ENCODE measurements around the gene TPRA1. TPM values are rescaled to one million over a fixed set of nuclear protein-coding genes. Genes with fewer than 3 reads are reported as not detected.

Gene TPRA1
- total RNA-seq, 2 experiments from 2014 or later, result 7.5 to 7.8 TPM

- peaks cover 14% of the 10 kb centered on the region for H3K4me1 Mint-ChIP-seq (ENCODE audit: low read depth)
- no peaks in the 10 kb centered on the region for H3K36me3 ChIP-seq (ENCODE audit: insufficient read depth, low read length)
- no peak for ATAC-seq (ENCODE audit: poor library complexity)
- H3K4me3 ChIP-seq (ENCODE audit: low read length), result no peak overlapping the region
- ChIA-PET POLR2A (no interaction called here), CTCF (interaction anchor here (0.5 to 1.5 kb wide), 5 partner anchors 30 to 1022 kb away, joined by 3 to 5 read pairs (median 3); no protein-coding TSS in a partner anchor)
- no peaks in the 10 kb centered on the region for H3K27me3 ChIP-seq (ENCODE audit: control insufficient read depth in 1 of 2, insufficient read depth in 2 of 2, low read length in 2 of 2)
- intact Hi-C loops (cut with DNase I, micrococcal nuclease), result loop anchor here (1.0 to 10.0 kb wide), 4 partner anchors 792 to 1410 kb away; partner anchors contain the start of gene CHST13 (in 1 of the 2)
- H3K9me3 ChIP-seq (ENCODE audit: control insufficient read depth in 1 of 2, insufficient read depth in 1 of 2, low read length in 2 of 2), result no peaks in the 10 kb centered on the region
- DNase-seq, result peak in 1 of 14 experiments; percentile 16
- H3K27ac ChIP-seq (ENCODE audit: low read depth in 1 of 2, low read length in 2 of 2), result no peak overlapping the region
- peak overlapping the region; percentile 34 for H3K4me3 Mint-ChIP-seq
- no peak overlapping the region for H3K27ac Mint-ChIP-seq
- TF ChIP-seq CTCF (IDR thresholded peaks at IDR 0.05), result no peak
- no peaks in the 10 kb centered on the region for H3K36me3 Mint-ChIP-seq (ENCODE audit: low read depth)
- H3K27me3 Mint-ChIP-seq, result no peaks in the 10 kb centered on the region
- H3K4me1 ChIP-seq (ENCODE audit: insufficient read depth, low read length), result peaks cover 19% of the 10 kb centered on the region
- no peaks in the 10 kb centered on the region for H3K9me3 Mint-ChIP-seq
These were observed 45.7 kb downstream of the TPRA1 start for GRCh38 chr3:127544803-127545201.

- Histone ChIP-seq H3K4me3 (ENCODE audit: low read length) (no peak overlapping the region), H3K4me1 (ENCODE audit: insufficient read depth, low read length) (peaks cover 19% of the 10 kb centered on the region), H3K36me3 (ENCODE audit: insufficient read depth, low read length) (no peaks in the 10 kb centered on the region), H3K27ac (ENCODE audit: low read depth in 1 of 2, low read length in 2 of 2) (no peak overlapping the region), H3K27me3 (ENCODE audit: control insufficient read depth in 1 of 2, insufficient read depth in 2 of 2, low read length in 2 of 2) (no peaks in the 10 kb centered on the region), H3K9me3 (ENCODE audit: control insufficient read depth in 1 of 2, insufficient read depth in 1 of 2, low read length in 2 of 2) (no peaks in the 10 kb centered on the region)
- CTCF ChIA-PET, result interaction anchor here (0.5 to 1.5 kb wide), 6 partner anchors 31 to 1022 kb away, joined by 3 to 5 read pairs (median 3); no protein-coding TSS in a partner anchor
- Mint-ChIP-seq H3K4me3 (peak overlapping the region; percentile 42), H3K27me3 (no peaks in the 10 kb centered on the region), H3K36me3 (ENCODE audit: low read depth) (no peaks in the 10 kb centered on the region), H3K4me1 (ENCODE audit: low read depth) (peaks cover 14% of the 10 kb centered on the region), H3K27ac (no peak overlapping the region), H3K9me3 (no peaks in the 10 kb centered on the region)
- peak; percentile 54 for ATAC-seq (ENCODE audit: poor library complexity)
- DNase-seq, result peak; percentile 43 to 78 (median 54)
- peak; percentile 77 for TF ChIP-seq CTCF (IDR thresholded peaks at IDR 0.05)
- POLR2A ChIA-PET, result no interaction called here
- intact Hi-C loops (cut with DNase I, micrococcal nuclease), result loop anchor here (1.0 to 10.0 kb wide), 3 partner anchors 791 to 1409 kb away; no protein-coding TSS in a partner anchor
These were observed 46.2 kb downstream of the TPRA1 start for GRCh38 chr3:127544192-127544802.

GRCh38 chr3:127543441-127543840, 47.1 kb downstream of the TPRA1 start:
- no peaks in the 10 kb centered on the region for H3K27me3 ChIP-seq (ENCODE audit: control insufficient read depth in 1 of 2, insufficient read depth in 2 of 2, low read length in 2 of 2)
- Mint-ChIP-seq H3K4me1 (ENCODE audit: low read depth) (peaks cover 14% of the 10 kb centered on the region), H3K27ac (no peak overlapping the region), H3K36me3 (ENCODE audit: low read depth) (no peaks in the 10 kb centered on the region), H3K27me3 (no peaks in the 10 kb centered on the region), H3K9me3 (no peaks in the 10 kb centered on the region), H3K4me3 (no peak overlapping the region)
- TF ChIP-seq CTCF (IDR thresholded peaks at IDR 0.05), result no peak
- no peak for ATAC-seq (ENCODE audit: poor library complexity)
- peaks cover 18% of the 10 kb centered on the region for H3K4me1 ChIP-seq (ENCODE audit: insufficient read depth, low read length)
- H3K27ac ChIP-seq (ENCODE audit: low read depth in 1 of 2, low read length in 2 of 2), result no peak overlapping the region
- intact Hi-C loops (cut with DNase I, micrococcal nuclease), result loop anchor here (10.0 kb wide), 1 partner anchor 1409 kb away; no protein-coding TSS in a partner anchor
- DNase-seq, result no peak
- ChIA-PET CTCF (interaction anchor here (0.8 kb wide), 1 partner anchor 55 kb away, joined by 3 read pairs; no protein-coding TSS in a partner anchor), POLR2A (no interaction called here)
- no peaks in the 10 kb centered on the region for H3K36me3 ChIP-seq (ENCODE audit: insufficient read depth, low read length)
- no peak overlapping the region for H3K4me3 ChIP-seq (ENCODE audit: low read length)
- no peaks in the 10 kb centered on the region for H3K9me3 ChIP-seq (ENCODE audit: control insufficient read depth in 1 of 2, insufficient read depth in 1 of 2, low read length in 2 of 2)

Data from CD4-positive, alpha-beta T cell (primary cell).